G401 (cell line): Measurements from ENCODE around the gene N4BP2L2. TPM values are rescaled to one million over a fixed set of nuclear protein-coding genes. Genes with fewer than 3 reads are reported as not detected.

ENCODE experiments used
- DNase-seq: peaks from one replicate; pipeline ENCODE4 v3.0.0-alpha.2; 2015; ENCODE audit warnings: low spot score
- in situ Hi-C: cut with HindIII; loops from 2 replicates; pipeline ENCODE4 v1.10.0; 2016; ENCODE audit warnings: low sequenced_read_pairs, mixed read lengths
- total RNA-seq: library from RNA; depleted of rRNA; stranded (reverse); fragments of >200 nt; shearing (Covaris generic); gene quantifications from 2 replicates; pipeline ENCODE4 v1.2.3, GENCODE V29; 2014; rRNA removed

Gene N4BP2L2
- total RNA-seq, 1 experiment from 2014 or later = 72.8 TPM

GRCh38 chr13:32403108-32403507 is 135.5 kb downstream of the N4BP2L2 start:
- in situ Hi-C loops = no loop called here
- DNase-seq = no peak

GRCh38 chr13:32391101-32391619 is 147.4 kb downstream of the N4BP2L2 start:
- no peak for DNase-seq
- in situ Hi-C loops = no loop called here

- in situ Hi-C loops = no loop called here
- DNase-seq = no peak
Observed at GRCh38 chr13:32390484-32390883, 148.1 kb downstream of the N4BP2L2 start.

GRCh38 chr13:32390048-32390447 is 148.5 kb downstream of the N4BP2L2 start:
- in situ Hi-C loops = no loop called here
- DNase-seq = no peak

- in situ Hi-C loops = no loop called here
Observed at GRCh38 chr13:32385410-32385809, 153.2 kb downstream of the N4BP2L2 start.

GRCh38 chr13:32384702-32385101 is 153.9 kb downstream of the N4BP2L2 start:
- no peak for DNase-seq
- in situ Hi-C loops = no loop called here

More at GRCh38 chr13:32385410-32385809, 153.2 kb downstream of the N4BP2L2 start:
- DNase-seq = no peak

- no peak for DNase-seq
- in situ Hi-C loops = no loop called here
Observed at GRCh38 chr13:32383836-32384618, 154.6 kb downstream of the N4BP2L2 start.

Other genes starting within 250 kb of the N4BP2L2 start
- not detected in 2 replicates for gene ZAR1L, start 223.4 kb downstream of the N4BP2L2 start, total RNA-seq
- 4.2 and 15.5 TPM in 2 replicates for gene BRCA2, start 223.3 kb downstream of the N4BP2L2 start, total RNA-seq
- gene N4BP2L1, start 110.7 kb downstream of the N4BP2L2 start, total RNA-seq = 0.47 and 0.80 TPM in 2 replicates
- 12.6 and 15.1 TPM in 2 replicates for gene PDS5B, start 47.7 kb upstream of the N4BP2L2 start, total RNA-seq